Astrocyte (in vitro differentiated cells and primary cell): ENCODE measurements around the gene ENTPD2. TPM values are rescaled to one million over a fixed set of nuclear protein-coding genes. Genes with fewer than 3 reads are reported as not detected.

Experiments used
- DNase-seq: peaks from one replicate; pipeline ENCODE4 v3.0.0-alpha.2; 2010; ENCODE audit warnings: low read depth
- FAIRE-seq: peaks from 2 replicates; lab custom pipeline; 2011; peaks lifted over from hg19 to GRCh38; lab: Jason Lieb, UNC
- H2AFZ ChIP-seq: 2 replicates; pipeline ENCODE4 v1.6.0; 2012; ENCODE audit warnings: low read depth, low read length, inconsistent platforms
- H3K27ac ChIP-seq: 2 replicates; pipeline ENCODE4 v1.5.1; 2011; ENCODE audit warnings: low read depth, low read length, inconsistent platforms
- H3K27me3 ChIP-seq: 2 replicates; pipeline ENCODE4 v1.6.0; 2011; ENCODE audit warnings: low read length, inconsistent platforms; ENCODE audit not compliant: insufficient read depth
- H3K36me3 ChIP-seq: 2 replicates; pipeline ENCODE4 v1.5.1; 2011; ENCODE audit warnings: low read length, inconsistent platforms; ENCODE audit not compliant: insufficient read depth
- H3K4me1 ChIP-seq: 2 replicates; pipeline ENCODE4 v1.5.1; 2011; ENCODE audit warnings: low read length, inconsistent platforms; ENCODE audit not compliant: insufficient read depth
- H3K4me2 ChIP-seq: 2 replicates; pipeline ENCODE4 v1.6.0; 2012; ENCODE audit warnings: low read length, inconsistent platforms
- H3K4me3 ChIP-seq: 2 replicates; pipeline ENCODE4 v1.5.1; 2011; ENCODE audit warnings: low read depth, mild to moderate bottlenecking, low read length, inconsistent platforms; ENCODE audit not compliant: insufficient read depth
- H3K79me2 ChIP-seq: 2 replicates; pipeline ENCODE4 v1.6.0; 2012; ENCODE audit warnings: mild to moderate bottlenecking, low read length, inconsistent platforms; ENCODE audit not compliant: insufficient read depth
- H3K9ac ChIP-seq: 2 replicates; pipeline ENCODE4 v1.6.0; 2012; ENCODE audit warnings: mild to moderate bottlenecking, low read length, inconsistent platforms
- H3K9me3 ChIP-seq: 2 replicates; pipeline ENCODE4 v1.5.1; 2012; ENCODE audit warnings: low read depth, mild to moderate bottlenecking, low read length, inconsistent platforms; ENCODE audit not compliant: insufficient read depth
- H4K20me1 ChIP-seq: 2 replicates; pipeline ENCODE4 v1.6.0; 2012; ENCODE audit warnings: low read length, inconsistent platforms; ENCODE audit not compliant: insufficient read depth
- H3K27ac Mint-ChIP-seq: one replicate; pipeline ENCODE4 v1.8.0; 2021; ENCODE audit warnings: mild to moderate bottlenecking, mixed read lengths; ENCODE audit not compliant: unreplicated experiment
- H3K27me3 Mint-ChIP-seq: one replicate; pipeline ENCODE4 v1.8.0; 2021; ENCODE audit warnings: low read depth, mixed read lengths; ENCODE audit not compliant: unreplicated experiment
- H3K36me3 Mint-ChIP-seq: one replicate; pipeline ENCODE4 v1.8.0; 2021; ENCODE audit warnings: low read depth, mixed read lengths; ENCODE audit not compliant: unreplicated experiment
- H3K4me1 Mint-ChIP-seq: one replicate; pipeline ENCODE4 v1.8.0; 2021; ENCODE audit warnings: low read depth, mixed read lengths; ENCODE audit not compliant: unreplicated experiment
- H3K4me3 Mint-ChIP-seq: one replicate; pipeline ENCODE4 v1.8.0; 2021; ENCODE audit warnings: mild to moderate bottlenecking, moderate library complexity, mixed read lengths; ENCODE audit not compliant: unreplicated experiment
- H3K9me3 Mint-ChIP-seq: one replicate; pipeline ENCODE4 v1.8.0; 2021; ENCODE audit warnings: mild to moderate bottlenecking, mixed read lengths; ENCODE audit not compliant: unreplicated experiment
- EZH2 ChIP-seq: IDR thresholded peaks from 2 replicates; pipeline ENCODE4 v1.6.1; 2012; ENCODE audit warnings: mild to moderate bottlenecking, low read length, inconsistent platforms; ENCODE audit not compliant: insufficient read depth
- total RNA-seq: library from RNA; stranded (reverse); gene quantifications from 2 replicates; pipeline ENCODE4 v1.2.1, GENCODE V29; 2021
- TF ChIP-seq, protein P1 (sequence below): IDR thresholded peaks from 2 replicates; pipeline ENCODE4 v1.5.1; 2011; ENCODE audit warnings: low read depth, mild to moderate bottlenecking, inconsistent platforms, low read length, moderate library complexity; ENCODE audit not compliant: insufficient read depth

The ENTPD2 gene
- total RNA-seq, 1 donor from 2014 or later, result 0.14 TPM

- Histone ChIP-seq H3K4me3 (no peak overlapping the region), H3K4me1 (no peaks in the 10 kb centered on the region), H3K36me3 (no peaks in the 10 kb centered on the region), H3K79me2 (no peaks in the 10 kb centered on the region), H2AFZ (no peak overlapping the region), H4K20me1 (peaks cover 4% of the 10 kb centered on the region), H3K9me3 (no peaks in the 10 kb centered on the region), H3K9ac (no peak overlapping the region), H3K27me3 (no peaks in the 10 kb centered on the region), H3K4me2 (no peak overlapping the region), H3K27ac (no peak overlapping the region)
- no peak for TF ChIP-seq EZH2
- TF ChIP-seq, protein P1, sequence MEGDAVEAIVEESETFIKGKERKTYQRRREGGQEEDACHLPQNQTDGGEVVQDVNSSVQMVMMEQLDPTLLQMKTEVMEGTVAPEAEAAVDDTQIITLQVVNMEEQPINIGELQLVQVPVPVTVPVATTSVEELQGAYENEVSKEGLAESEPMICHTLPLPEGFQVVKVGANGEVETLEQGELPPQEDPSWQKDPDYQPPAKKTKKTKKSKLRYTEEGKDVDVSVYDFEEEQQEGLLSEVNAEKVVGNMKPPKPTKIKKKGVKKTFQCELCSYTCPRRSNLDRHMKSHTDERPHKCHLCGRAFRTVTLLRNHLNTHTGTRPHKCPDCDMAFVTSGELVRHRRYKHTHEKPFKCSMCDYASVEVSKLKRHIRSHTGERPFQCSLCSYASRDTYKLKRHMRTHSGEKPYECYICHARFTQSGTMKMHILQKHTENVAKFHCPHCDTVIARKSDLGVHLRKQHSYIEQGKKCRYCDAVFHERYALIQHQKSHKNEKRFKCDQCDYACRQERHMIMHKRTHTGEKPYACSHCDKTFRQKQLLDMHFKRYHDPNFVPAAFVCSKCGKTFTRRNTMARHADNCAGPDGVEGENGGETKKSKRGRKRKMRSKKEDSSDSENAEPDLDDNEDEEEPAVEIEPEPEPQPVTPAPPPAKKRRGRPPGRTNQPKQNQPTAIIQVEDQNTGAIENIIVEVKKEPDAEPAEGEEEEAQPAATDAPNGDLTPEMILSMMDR, result no peak
- DNase-seq (no peak), FAIRE-seq (no peak)
- Mint-ChIP-seq H3K27me3 (peaks cover 3% of the 10 kb centered on the region), H3K27ac (no peak overlapping the region), H3K9me3 (no peaks in the 10 kb centered on the region), H3K4me3 (no peak overlapping the region), H3K4me1 (no peaks in the 10 kb centered on the region), H3K36me3 (peaks cover 8% of the 10 kb centered on the region)
Measured at GRCh38 chr9:137019891-137020683, 33.8 kb downstream of the ENTPD2 start.

DNA sequence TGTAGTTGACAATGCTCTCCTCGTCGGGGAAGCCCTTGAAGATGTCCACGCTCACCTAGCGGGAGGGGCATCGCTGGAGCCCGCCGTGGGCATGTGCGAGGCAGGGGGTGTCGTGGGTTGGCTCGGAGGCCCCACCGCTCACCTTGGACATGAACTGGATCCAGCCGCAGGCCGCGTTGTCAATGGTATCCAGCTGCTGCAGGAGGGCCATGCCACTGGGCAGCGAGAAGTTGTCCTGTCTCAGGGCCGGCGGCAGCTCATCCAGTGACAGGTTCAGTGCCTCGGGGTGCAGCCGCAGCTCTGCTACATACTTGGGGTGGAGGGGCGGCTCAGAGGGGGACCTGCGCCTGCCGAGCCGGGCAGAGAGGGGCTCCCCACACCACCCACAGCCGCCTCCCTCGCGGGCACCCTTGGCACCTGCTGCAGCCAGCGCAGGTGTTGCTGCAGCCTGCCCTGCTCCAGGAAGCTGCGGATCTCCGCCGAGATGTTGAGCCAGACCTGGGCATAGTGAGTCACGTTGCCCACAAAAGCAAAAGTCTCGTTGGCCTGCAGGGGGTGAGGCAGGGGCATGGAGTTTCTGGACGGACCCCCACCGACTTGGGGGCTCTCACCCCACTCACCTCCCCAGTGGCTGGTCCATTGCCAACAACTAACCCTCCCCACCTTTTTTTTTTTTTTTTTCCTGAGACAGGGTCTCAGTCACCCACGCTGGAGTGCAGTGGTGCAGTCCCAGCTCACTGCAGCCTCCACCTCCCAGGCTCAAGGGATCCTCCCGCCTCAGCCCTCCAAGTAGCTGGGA lies 34.9 kb downstream of the ENTPD2 start:
- H3K4me2 ChIP-seq, result no peak overlapping the region
- no peaks in the 10 kb centered on the region for H3K4me1 ChIP-seq
- H4K20me1 ChIP-seq, result peaks cover 4% of the 10 kb centered on the region
- no peak overlapping the region for H3K27ac ChIP-seq
- H3K79me2 ChIP-seq, result no peaks in the 10 kb centered on the region
- H3K36me3 ChIP-seq, result no peaks in the 10 kb centered on the region
- TF ChIP-seq, protein P1, result no peak
- TF ChIP-seq EZH2, result no peak
- no peak overlapping the region for H3K4me3 Mint-ChIP-seq
- H2AFZ ChIP-seq, result no peak overlapping the region
- H3K4me3 ChIP-seq, result no peak overlapping the region
- H3K9me3 Mint-ChIP-seq, result no peaks in the 10 kb centered on the region
- H3K9me3 ChIP-seq, result no peaks in the 10 kb centered on the region
- FAIRE-seq, result no peak
- H3K36me3 Mint-ChIP-seq, result peaks cover 8% of the 10 kb centered on the region
- no peak overlapping the region for H3K9ac ChIP-seq
- H3K27ac Mint-ChIP-seq, result no peak overlapping the region
- H3K27me3 ChIP-seq, result no peaks in the 10 kb centered on the region
- H3K4me1 Mint-ChIP-seq, result no peaks in the 10 kb centered on the region
- no peak for DNase-seq
- peaks cover 3% of the 10 kb centered on the region for H3K27me3 Mint-ChIP-seq
